HepG2 (cell line): Measurements from ENCODE around the gene FBXL20. TPM values are rescaled to one million over a fixed set of nuclear protein-coding genes. Genes with fewer than 3 reads are reported as not detected.

ENCODE experiments used
- ATAC-seq: fragments of 200-7000 bp; cut with Tn5 transposase; 3 replicates; pipeline ENCODE4 v1.9.1; 2020; ENCODE audit warnings: mild to moderate bottlenecking, moderate library complexity
- BruUV-seq: library from RNA; stranded (reverse); fragments of 400-500 nt; replicated peaks from 2 replicates; lab custom pipeline; 2021; lab: Mats Ljungman, UMichigan
- CTCF ChIA-PET: fragments of 300-600 bp; formaldehyde crosslinking; extraction: SDS; loops from one replicate; lab custom pipeline; 2021; ENCODE audit warnings: low total read pairs, inconsistent platforms, low intra/inter-chr PET ratio; lab: Yijun Ruan, JAX
- POLR2A ChIA-PET: fragments of 350-600 bp; sonication (Branson Sonifier 250); formaldehyde crosslinking; loops from one replicate; lab custom pipeline; 2020; ENCODE audit warnings: antibody characterized with exemption, inconsistent platforms; lab: Yijun Ruan, JAX
- DNase-seq: peaks from one replicate; pipeline ENCODE4 v3.0.0-alpha.2; 2015; ENCODE audit warnings: low spot score
- FAIRE-seq: peaks from 3 replicates; lab custom pipeline; 2011; peaks lifted over from hg19 to GRCh38; lab: Jason Lieb, UNC
- H2AFZ ChIP-seq: one replicate; pipeline ENCODE4 v1.6.1; 2011; ENCODE audit warnings: low read length, inconsistent platforms
- H3K27ac ChIP-seq: fragments of 300-600 bp; 3 replicates; pipeline ENCODE4 v1.8.0; 2011; ENCODE audit warnings: mixed run types, mild to moderate bottlenecking, mixed read lengths, low read length, inconsistent platforms; ENCODE audit not compliant: insufficient read depth; ENCODE audit errors: extremely low read length
- H3K27me3 ChIP-seq, 2 experiments: fragments of 200-600 bp in 1 of 2; 2 replicates in 1 of 2; 3 replicates in 1 of 2; pipeline versions ENCODE4 v1.6.0 to v1.8.0; 2011; ENCODE audit warnings: low read length in 2 of 2, mild to moderate bottlenecking in 2 of 2, moderate library complexity in 2 of 2, inconsistent platforms in 1 of 2; ENCODE audit not compliant: insufficient read depth in 2 of 2, control insufficient read depth in 1 of 2
- H3K36me3 ChIP-seq, 2 experiments: fragments of 200-600 bp in 1 of 2; replicated peaks in 1 of 2; 2 replicates in 1 of 2; 3 replicates in 1 of 2; pipeline versions ENCODE4 v1.5.1 to v1.8.0; 2011; ENCODE audit warnings: low read length in 2 of 2, inconsistent platforms in 1 of 2; ENCODE audit not compliant: insufficient read depth in 2 of 2, control insufficient read depth in 1 of 2
- H3K4me1 ChIP-seq: 2 replicates; pipeline ENCODE4 v1.5.1; 2012; ENCODE audit warnings: low read length, inconsistent platforms; ENCODE audit not compliant: insufficient read depth
- H3K4me2 ChIP-seq: 2 replicates; pipeline ENCODE4 v1.6.0; 2011; ENCODE audit warnings: low read depth, low read length, inconsistent platforms
- H3K4me3 ChIP-seq, 3 experiments: fragments of 200-600 bp in 1 of 3; sonication (generic), shearing (Covaris generic) in 1 of 3; replicated peaks in 1 of 3; 2 replicates each; pipeline ENCODE4 v1.5.1; 2011 to 2016; ENCODE audit warnings: low read length in 3 of 3, inconsistent platforms in 2 of 3, low read depth in 2 of 3, mild to moderate bottlenecking in 2 of 3, control low read depth in 1 of 3, mixed read lengths in 1 of 3; ENCODE audit not compliant: insufficient read depth in 1 of 3
- H3K79me2 ChIP-seq: one replicate; pipeline ENCODE4 v1.6.1; 2011; ENCODE audit warnings: low read length, inconsistent platforms; ENCODE audit not compliant: insufficient read depth
- H3K9ac ChIP-seq: 2 replicates; pipeline ENCODE4 v1.6.0; 2011; ENCODE audit warnings: mild to moderate bottlenecking, low read depth, low read length, inconsistent platforms; ENCODE audit not compliant: insufficient read depth
- H3K9me3 ChIP-seq: 2 replicates; pipeline ENCODE4 v1.5.1; 2012; ENCODE audit warnings: mild to moderate bottlenecking, low read length
- H4K20me1 ChIP-seq: 2 replicates; pipeline ENCODE4 v1.6.0; 2011; ENCODE audit warnings: inconsistent platforms, mild to moderate bottlenecking, low read length, moderate library complexity; ENCODE audit not compliant: insufficient read depth
- EZH2 ChIP-seq: conservative IDR thresholded peaks from 2 replicates; pipeline ENCODE4 v1.6.1; 2012; ENCODE audit warnings: mild to moderate bottlenecking, low read depth, low read length, moderate library complexity
- HNF4A ChIP-seq: sonication (generic); formaldehyde crosslinking; IDR thresholded peaks from 2 replicates; pipeline ENCODE4 v1.4.0; 2020; ENCODE audit warnings: missing genetic modification reagents
- HOXD1 ChIP-seq: sonication (generic); formaldehyde crosslinking; IDR thresholded peaks from 2 replicates; pipeline ENCODE4 v1.5.0; 2020; ENCODE audit warnings: missing genetic modification reagents
- MAFK ChIP-seq, 2 experiments: IDR thresholded peaks in 1 of 2; conservative IDR thresholded peaks in 1 of 2; 2 replicates each; pipeline ENCODE4 v1.6.1; 2011; ENCODE audit warnings: improper control_type of control experiment in 2 of 2, low read length in 2 of 2
- MEIS2 ChIP-seq: sonication (generic); formaldehyde crosslinking; IDR thresholded peaks from 2 replicates; pipeline ENCODE4 v1.9.0; 2021; ENCODE audit warnings: mild to moderate bottlenecking, missing genetic modification reagents
- MLLT10 ChIP-seq: sonication (generic); formaldehyde crosslinking; IDR thresholded peaks from 2 replicates; pipeline ENCODE4 v1.4.0; 2020; ENCODE audit warnings: missing genetic modification reagents
- NBN ChIP-seq: fragments of 450-650 bp; conservative IDR thresholded peaks from 2 replicates; pipeline ENCODE4 v1.6.1; 2017
- NFIC ChIP-seq: IDR thresholded peaks from 2 replicates; pipeline ENCODE4 v1.6.1; 2012; ENCODE audit warnings: mild to moderate bottlenecking, low read length, inconsistent platforms
- PRMT3 ChIP-seq: sonication (generic); formaldehyde crosslinking; IDR thresholded peaks from 2 replicates; pipeline ENCODE4 v1.8.1; 2022; ENCODE audit warnings: low read depth, mild to moderate bottlenecking, moderate library complexity, missing genetic modification reagents, borderline replicate concordance
- SATB2 ChIP-seq: sonication (generic); formaldehyde crosslinking; IDR thresholded peaks from 2 replicates; pipeline ENCODE4 v1.5.0; 2020; ENCODE audit warnings: missing genetic modification reagents
- ZNF256 ChIP-seq: sonication (generic); formaldehyde crosslinking; conservative IDR thresholded peaks from 2 replicates; pipeline ENCODE4 v1.4.0; 2020; ENCODE audit warnings: missing genetic modification reagents
- ZNF607 ChIP-seq: sonication (generic); formaldehyde crosslinking; IDR thresholded peaks from 2 replicates; pipeline ENCODE4 v1.5.1; 2020; ENCODE audit warnings: missing genetic modification reagents, mild to moderate bottlenecking, borderline replicate concordance
- ZNF777 ChIP-seq: sonication (generic); formaldehyde crosslinking; IDR thresholded peaks from 2 replicates; pipeline ENCODE4 v1.4.0; 2020; ENCODE audit warnings: missing genetic modification reagents
- ZNF839 ChIP-seq: sonication (generic); formaldehyde crosslinking; IDR thresholded peaks from 2 replicates; pipeline ENCODE4 v1.4.0; 2020; ENCODE audit warnings: missing genetic modification reagents, mild to moderate bottlenecking, borderline replicate concordance
- WGBS: methylation state at CpG from one replicate; pipeline ENCODE4 v1.1.6; 2017; ENCODE audit warnings: low lambda C conversion rate; 5-methylcytosine and 5-hydroxymethylcytosine counted together
- in situ Hi-C: cut with HindIII; loops from 2 replicates; pipeline ENCODE4 v1.10.0; 2017; ENCODE audit warnings: low pct_unique_long_range_greater_than_20kb; ENCODE audit not compliant: extremely low pct_ligation_motif_present
- intact Hi-C: fragments of 100-400 bp; cut with micrococcal nuclease; formaldehyde crosslinking; loops from one replicate; pipeline ENCODE4 v1.10.0; 2022; ENCODE audit not compliant: unreplicated experiment
- polyA plus RNA-seq, 8 experiments: library from polyadenylated mRNA; depleted of rRNA in 3 of 8; stranded (reverse) in 7 of 8; unstranded in 1 of 8; fragments of >200 nt; fragmentation: Illumina TruSeq in 4 of 8; extraction: Trizol in 4 of 8; gene quantifications; 2 replicates each; pipeline versions ENCODE4 v1.2.1 to v1.2.3, GENCODE V29; 2011 to 2016; ENCODE audit warnings: low read depth in 4 of 8, missing spikeins in 1 of 8, mixed read lengths in 1 of 8; ENCODE audit not compliant: insufficient read depth in 1 of 8
- total RNA-seq, 5 experiments: library from RNA; depleted of rRNA; stranded (reverse); fragments of >200 nt; fragmentation: Illumina TruSeq; extraction: Trizol; gene quantifications; 2 replicates each; pipeline ENCODE4 v1.2.3, GENCODE V29; 2016; ENCODE audit warnings: low read depth in 1 of 5
- TF ChIP-seq, protein P1 (sequence below): sonication (generic); formaldehyde crosslinking; IDR thresholded peaks from 2 replicates; pipeline ENCODE4 v1.4.0; 2020; ENCODE audit warnings: missing genetic modification reagents
- TF ChIP-seq, protein P2 (sequence below): sonication (generic); formaldehyde crosslinking; IDR thresholded peaks from 2 replicates; pipeline ENCODE4 v1.4.0; 2020; ENCODE audit warnings: missing genetic modification reagents, borderline replicate concordance

Gene FBXL20
- total and polyA plus RNA-seq, 2 of the 13 experiments (the other 11 are each of a cell fraction or from before 2014, with no cell fraction given) = 10.2 to 10.3 TPM

DNA sequence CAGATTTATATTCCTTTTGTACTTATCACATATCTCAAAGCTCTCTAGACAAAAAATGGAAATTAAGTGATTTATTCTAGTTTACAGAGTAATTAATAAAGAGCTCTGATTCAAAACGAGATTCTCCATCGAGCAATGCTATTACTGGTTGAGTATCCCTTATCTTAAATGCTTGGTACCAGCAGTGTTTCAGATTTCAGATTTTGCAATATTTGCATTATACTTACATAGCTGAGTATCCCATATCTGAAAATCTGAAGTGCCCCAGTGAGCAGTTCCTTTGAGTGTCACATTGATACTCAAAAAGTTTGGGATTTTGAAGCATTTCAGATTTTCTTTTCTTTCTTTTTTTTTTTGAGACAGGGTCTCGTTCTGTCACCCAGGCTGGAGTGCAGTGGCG is 118.3 kb downstream of the FBXL20 start:
- no peak overlapping the region for H3K9ac ChIP-seq
- POLR2A ChIA-PET = no interaction called here
- WGBS = 90% methylated on average over 4 of the region's 4 CpGs
- H3K36me3 ChIP-seq = peaks cover 2 to 4% of the 10 kb centered on the region in 2 experiments; a peak in 4 of 5 replicates
- no peak overlapping the region for H2AFZ ChIP-seq
- no peak overlapping the region for H3K4me2 ChIP-seq
- TF ChIP-seq, protein P1, sequence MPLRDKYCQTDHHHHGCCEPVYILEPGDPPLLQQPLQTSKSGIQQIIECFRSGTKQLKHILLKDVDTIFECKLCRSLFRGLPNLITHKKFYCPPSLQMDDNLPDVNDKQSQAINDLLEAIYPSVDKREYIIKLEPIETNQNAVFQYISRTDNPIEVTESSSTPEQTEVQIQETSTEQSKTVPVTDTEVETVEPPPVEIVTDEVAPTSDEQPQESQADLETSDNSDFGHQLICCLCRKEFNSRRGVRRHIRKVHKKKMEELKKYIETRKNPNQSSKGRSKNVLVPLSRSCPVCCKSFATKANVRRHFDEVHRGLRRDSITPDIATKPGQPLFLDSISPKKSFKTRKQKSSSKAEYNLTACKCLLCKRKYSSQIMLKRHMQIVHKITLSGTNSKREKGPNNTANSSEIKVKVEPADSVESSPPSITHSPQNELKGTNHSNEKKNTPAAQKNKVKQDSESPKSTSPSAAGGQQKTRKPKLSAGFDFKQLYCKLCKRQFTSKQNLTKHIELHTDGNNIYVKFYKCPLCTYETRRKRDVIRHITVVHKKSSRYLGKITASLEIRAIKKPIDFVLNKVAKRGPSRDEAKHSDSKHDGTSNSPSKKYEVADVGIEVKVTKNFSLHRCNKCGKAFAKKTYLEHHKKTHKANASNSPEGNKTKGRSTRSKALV (CRISPR knock-in tag) = no peak
- TF ChIP-seq MAFK (conservative IDR thresholded peaks at IDR 0.05 in 1 of 2, IDR thresholded peaks at IDR 0.05 in 1 of 2; ENCODE audit: low read length in 2 of 2) = peak in 1 of 2 experiments; percentile 16; a peak in 1 of 4 replicates
- ATAC-seq (no peak), FAIRE-seq (no peak), DNase-seq (no peak)
- no peaks in the 10 kb centered on the region for H3K9me3 ChIP-seq
- intact Hi-C loops (no loop called here), in situ Hi-C loops (no loop called here)
- no peaks in the 10 kb centered on the region for H3K79me2 ChIP-seq
- no peaks in the 10 kb centered on the region for H4K20me1 ChIP-seq
- no peak overlapping the region for H3K4me3 ChIP-seq
- BruUV-seq = no TSS peak
- H3K27ac ChIP-seq = no peak overlapping the region
- no peaks in the 10 kb centered on the region for H3K27me3 ChIP-seq
- H3K4me1 ChIP-seq = peaks cover 13% of the 10 kb centered on the region
- CTCF ChIA-PET = no interaction called here

DNA sequence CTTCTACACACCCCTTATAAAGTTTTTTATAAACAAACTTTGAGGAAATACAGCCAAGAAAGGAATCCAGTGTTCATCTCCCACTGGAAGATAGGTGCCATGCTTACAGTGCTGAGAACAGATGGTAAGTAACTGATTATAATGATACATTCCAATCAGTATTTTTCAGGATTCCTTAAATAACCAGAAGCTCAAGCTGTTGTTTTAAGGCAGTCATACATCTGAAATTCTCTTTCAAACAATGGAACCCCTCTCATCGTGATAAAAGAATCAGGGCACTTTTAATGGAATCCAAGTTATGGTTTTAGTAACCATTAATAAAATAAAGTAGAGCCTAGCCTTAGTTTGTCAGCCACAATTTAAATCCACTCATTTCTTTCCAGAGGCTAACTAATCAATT is 119.6 kb downstream of the FBXL20 start:
- Histone ChIP-seq H2AFZ (no peak overlapping the region), H3K4me3 (no peak overlapping the region), H3K36me3 (peaks cover 2 to 8% of the 10 kb centered on the region in 2 experiments; a peak in 4 of 5 replicates), H3K4me2 (no peak overlapping the region), H4K20me1 (no peaks in the 10 kb centered on the region), H3K79me2 (no peaks in the 10 kb centered on the region), H3K27ac (no peak overlapping the region), H3K9me3 (no peaks in the 10 kb centered on the region), H3K9ac (no peak overlapping the region), H3K4me1 (peaks cover 17% of the 10 kb centered on the region), H3K27me3 (no peaks in the 10 kb centered on the region)
- no peak for FAIRE-seq
- ChIA-PET POLR2A (no interaction called here), CTCF (no interaction called here)
- 85% methylated on average over 1 of the region's 1 CpG for WGBS
- ATAC-seq = no peak
- DNase-seq = no peak
- intact Hi-C loops (no loop called here), in situ Hi-C loops (no loop called here)
- no TSS peak for BruUV-seq
- TF ChIP-seq SATB2 (no peak), HNF4A (CRISPR knock-in tag) (no peak), NBN (no peak), ZNF607 (CRISPR knock-in tag) (no peak), EZH2 (no peak), ZNF777 (no peak), MLLT10 (no peak), HOXD1 (CRISPR knock-in tag) (no peak), NFIC (no peak), ZNF256 (CRISPR knock-in tag) (no peak), ZNF839 (CRISPR knock-in tag) (no peak), PRMT3 (CRISPR knock-in tag) (no peak), MEIS2 (CRISPR knock-in tag) (no peak)
- TF ChIP-seq, protein P2, sequence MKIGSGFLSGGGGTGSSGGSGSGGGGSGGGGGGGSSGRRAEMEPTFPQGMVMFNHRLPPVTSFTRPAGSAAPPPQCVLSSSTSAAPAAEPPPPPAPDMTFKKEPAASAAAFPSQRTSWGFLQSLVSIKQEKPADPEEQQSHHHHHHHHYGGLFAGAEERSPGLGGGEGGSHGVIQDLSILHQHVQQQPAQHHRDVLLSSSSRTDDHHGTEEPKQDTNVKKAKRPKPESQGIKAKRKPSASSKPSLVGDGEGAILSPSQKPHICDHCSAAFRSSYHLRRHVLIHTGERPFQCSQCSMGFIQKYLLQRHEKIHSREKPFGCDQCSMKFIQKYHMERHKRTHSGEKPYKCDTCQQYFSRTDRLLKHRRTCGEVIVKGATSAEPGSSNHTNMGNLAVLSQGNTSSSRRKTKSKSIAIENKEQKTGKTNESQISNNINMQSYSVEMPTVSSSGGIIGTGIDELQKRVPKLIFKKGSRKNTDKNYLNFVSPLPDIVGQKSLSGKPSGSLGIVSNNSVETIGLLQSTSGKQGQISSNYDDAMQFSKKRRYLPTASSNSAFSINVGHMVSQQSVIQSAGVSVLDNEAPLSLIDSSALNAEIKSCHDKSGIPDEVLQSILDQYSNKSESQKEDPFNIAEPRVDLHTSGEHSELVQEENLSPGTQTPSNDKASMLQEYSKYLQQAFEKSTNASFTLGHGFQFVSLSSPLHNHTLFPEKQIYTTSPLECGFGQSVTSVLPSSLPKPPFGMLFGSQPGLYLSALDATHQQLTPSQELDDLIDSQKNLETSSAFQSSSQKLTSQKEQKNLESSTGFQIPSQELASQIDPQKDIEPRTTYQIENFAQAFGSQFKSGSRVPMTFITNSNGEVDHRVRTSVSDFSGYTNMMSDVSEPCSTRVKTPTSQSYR = no peak
